Measurements from ENCODE around the gene SNIP1.
"Not testable (repeated sequence)": the region's sequence is repeated elsewhere in the genome, so short reads cannot be mapped to it uniquely, and the experiment has no call there.

The SNIP1 gene, protein sequence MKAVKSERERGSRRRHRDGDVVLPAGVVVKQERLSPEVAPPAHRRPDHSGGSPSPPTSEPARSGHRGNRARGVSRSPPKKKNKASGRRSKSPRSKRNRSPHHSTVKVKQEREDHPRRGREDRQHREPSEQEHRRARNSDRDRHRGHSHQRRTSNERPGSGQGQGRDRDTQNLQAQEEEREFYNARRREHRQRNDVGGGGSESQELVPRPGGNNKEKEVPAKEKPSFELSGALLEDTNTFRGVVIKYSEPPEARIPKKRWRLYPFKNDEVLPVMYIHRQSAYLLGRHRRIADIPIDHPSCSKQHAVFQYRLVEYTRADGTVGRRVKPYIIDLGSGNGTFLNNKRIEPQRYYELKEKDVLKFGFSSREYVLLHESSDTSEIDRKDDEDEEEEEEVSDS
- long read RNA-seq, donor 1, full-length matches to known transcripts, result 3 of 3 reads
- long read RNA-seq, donor 1, partial matches to known transcripts, result 0 of 3 reads
- long read RNA-seq, donor 1, other reads (novel, unspliced or antisense), result 0 of 3 reads
- long read RNA-seq, donor 2, full-length matches to known transcripts, result 2 of 80 reads
- long read RNA-seq, donor 2, partial matches to known transcripts, result 50 of 80 reads
- long read RNA-seq, donor 2, other reads (novel, unspliced or antisense), result 28 of 80 reads
- long read RNA-seq, donor 3, result 0 reads
- long read RNA-seq, donor 4, full-length matches to known transcripts, result 7 of 7 reads
- long read RNA-seq, donor 4, partial matches to known transcripts, result 0 of 7 reads
- long read RNA-seq, donor 4, other reads (novel, unspliced or antisense), result 0 of 7 reads
- long read RNA-seq, donor 5, full-length matches to known transcripts, result 7 of 7 reads
- long read RNA-seq, donor 5, partial matches to known transcripts, result 0 of 7 reads
- long read RNA-seq, donor 5, other reads (novel, unspliced or antisense), result 0 of 7 reads
- long read RNA-seq, donor 6, full-length matches to known transcripts, result 1 of 1 reads
- long read RNA-seq, donor 6, partial matches to known transcripts, result 0 of 1 reads
- long read RNA-seq, donor 6, other reads (novel, unspliced or antisense), result 0 of 1 reads
- long read RNA-seq, donor 7, full-length matches to known transcripts, result 8 of 8 reads
- long read RNA-seq, donor 7, partial matches to known transcripts, result 0 of 8 reads
- long read RNA-seq, donor 7, other reads (novel, unspliced or antisense), result 0 of 8 reads
- long read RNA-seq, donor 8, full-length matches to known transcripts, result 2 of 2 reads
- long read RNA-seq, donor 8, partial matches to known transcripts, result 0 of 2 reads
- long read RNA-seq, donor 8, other reads (novel, unspliced or antisense), result 0 of 2 reads

DNA sequence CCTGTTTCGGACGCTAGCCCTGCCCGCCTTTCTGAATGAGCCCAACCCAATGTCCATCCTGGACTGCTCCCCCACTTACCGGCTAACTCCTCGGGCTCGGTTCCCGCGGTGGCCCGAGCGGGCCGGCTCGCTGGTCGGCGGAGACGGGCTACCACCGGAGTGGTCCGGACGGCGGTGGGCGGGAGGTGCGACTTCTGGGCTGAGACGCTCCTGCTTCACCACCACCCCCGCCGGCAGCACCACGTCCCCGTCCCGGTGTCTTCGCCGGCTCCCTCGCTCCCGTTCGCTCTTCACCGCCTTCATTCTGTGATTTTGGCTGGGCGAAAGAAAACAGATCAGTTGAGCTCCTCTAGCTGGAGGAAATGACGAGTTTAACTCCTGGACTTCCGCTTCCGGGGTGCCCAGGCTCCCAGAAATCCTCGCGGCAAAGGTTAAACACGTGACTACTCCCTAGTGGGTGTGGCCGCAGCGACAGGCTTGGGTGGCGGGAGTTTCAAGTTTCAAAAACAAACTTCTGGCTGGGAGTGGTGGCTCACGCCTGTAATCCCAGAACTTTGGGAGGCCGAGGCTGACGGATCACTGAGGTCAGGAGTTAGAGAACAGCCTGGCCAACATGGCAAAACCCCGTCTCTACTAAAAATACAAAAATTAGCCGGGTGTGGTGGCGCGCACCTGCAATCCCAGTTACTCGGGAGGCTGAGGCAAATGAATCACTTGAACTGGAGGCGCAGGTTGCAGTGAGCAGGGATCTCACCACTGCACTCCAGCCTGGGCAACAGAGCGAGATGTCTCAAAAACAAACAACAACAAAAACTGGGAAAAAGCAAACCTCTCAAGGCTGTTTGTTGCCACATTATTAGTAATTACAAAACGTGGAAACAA, at the start of gene SNIP1:
Gene SNIP1, minus strand, starts transcription at position 367 of the 882 bp plus-strand sequence. Its CDS starts 64 bp downstream, at position 303.
- DNase-seq, result peak; percentile 79

DNA sequence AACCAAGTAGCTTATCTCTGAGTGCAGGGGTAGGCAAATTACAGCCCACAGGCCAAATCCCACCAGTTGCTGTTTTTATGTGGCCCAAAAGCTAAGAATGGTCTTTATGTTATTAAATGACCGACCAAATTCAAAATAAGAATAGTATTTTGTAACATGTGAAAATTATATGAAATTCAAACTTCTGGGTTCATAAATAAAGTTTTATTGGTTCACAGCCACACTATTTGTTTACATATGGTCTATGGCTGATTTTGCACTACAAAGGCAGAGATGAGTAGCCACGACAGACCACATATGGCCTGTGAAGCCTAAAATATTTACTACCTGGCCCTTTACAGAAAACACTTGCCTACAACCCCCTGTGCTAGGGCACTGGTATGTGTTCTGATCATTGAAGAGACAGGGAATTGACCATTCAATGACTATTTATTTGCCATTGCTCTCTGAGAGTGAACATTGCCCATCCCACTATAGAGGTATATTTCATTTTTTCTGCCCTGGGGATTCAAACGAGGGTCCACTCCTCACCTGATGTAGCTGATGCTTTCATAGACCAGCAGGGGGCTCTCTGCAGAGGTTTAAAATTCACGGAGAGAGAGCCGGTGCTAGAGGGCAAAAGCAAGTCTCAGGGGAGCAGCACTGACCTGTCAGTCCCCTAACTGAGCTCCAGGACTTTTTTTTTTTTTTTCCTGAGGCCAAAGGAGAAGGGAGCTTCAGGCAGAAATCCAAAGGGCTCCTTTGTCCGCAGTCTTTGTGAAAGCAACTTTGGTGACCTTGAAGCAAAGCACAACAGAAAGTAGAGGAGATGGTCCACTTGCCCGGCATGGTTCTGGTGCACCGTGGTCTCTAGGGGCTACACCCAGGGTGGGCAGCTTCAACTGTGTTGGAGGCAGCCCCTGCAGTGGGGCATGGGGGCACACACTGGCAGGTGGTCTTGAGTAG, 48.9 kb upstream of the SNIP1 start:
- peak; percentile 19 for DNase-seq

DNA sequence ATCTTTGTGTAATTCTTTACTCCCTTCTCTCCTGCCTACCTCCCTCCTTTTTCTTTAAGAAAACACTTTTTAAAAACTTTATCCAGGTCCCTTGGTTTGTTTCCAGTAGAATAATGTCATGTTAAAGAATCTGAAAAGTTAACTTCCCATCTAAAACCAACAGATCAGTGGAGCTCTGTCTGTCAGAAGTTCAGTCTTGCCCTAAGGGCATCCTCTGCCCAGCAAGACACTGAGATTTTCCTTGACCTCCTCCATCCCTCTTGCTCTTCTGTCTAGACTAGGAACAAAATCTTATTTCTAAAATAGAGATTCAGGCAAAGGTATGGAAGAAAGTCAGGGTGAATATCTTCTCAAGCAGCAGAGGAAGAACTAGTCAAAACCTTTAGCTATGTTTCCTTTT, 47.3 kb upstream of the SNIP1 start:
- no peak for DNase-seq

DNA sequence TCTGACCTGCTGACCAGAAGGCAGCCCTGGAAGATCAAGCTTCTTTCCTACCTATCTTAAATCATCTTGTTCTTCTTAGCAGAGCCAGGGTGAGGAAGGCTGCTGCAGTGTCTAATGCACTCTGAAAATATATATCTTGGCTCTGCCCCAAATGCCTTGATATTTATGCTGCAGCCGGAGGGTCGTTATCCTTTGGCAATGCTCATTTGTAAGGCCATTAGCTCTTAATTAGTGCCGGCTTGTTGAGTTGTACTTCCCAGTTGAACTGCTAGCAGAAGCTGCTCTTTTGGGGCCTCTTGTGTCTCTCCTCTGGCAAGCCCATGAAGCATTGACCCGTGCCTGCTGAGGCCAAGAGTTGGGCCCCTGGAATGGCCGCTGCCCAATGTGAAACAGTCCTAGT, 45.8 kb upstream of the SNIP1 start:
- DNase-seq, result peak; percentile 8

DNA sequence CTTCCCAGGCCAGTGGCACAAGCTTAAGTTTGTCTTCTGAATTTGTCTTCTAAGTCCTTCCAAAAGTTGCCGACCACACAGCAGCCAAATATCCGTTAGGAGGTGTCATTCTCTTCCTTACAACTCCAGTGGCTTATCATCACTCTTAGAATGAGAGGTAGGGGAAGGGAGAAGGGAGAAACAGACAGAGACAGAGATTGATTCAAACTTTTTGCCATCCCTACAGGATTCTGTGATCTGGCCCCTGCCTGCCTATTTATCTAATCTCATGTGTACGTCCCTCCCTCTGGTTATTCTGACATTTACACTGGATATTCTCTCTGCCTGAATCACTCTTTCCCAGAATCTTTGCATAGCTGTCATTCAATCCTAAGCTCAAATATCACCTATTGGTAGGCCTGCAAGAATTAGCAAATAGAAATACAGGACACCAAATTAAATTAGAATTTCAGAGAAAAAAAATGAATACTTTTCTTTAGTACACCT, 42.1 kb upstream of the SNIP1 start:
- no peak for DNase-seq

DNA sequence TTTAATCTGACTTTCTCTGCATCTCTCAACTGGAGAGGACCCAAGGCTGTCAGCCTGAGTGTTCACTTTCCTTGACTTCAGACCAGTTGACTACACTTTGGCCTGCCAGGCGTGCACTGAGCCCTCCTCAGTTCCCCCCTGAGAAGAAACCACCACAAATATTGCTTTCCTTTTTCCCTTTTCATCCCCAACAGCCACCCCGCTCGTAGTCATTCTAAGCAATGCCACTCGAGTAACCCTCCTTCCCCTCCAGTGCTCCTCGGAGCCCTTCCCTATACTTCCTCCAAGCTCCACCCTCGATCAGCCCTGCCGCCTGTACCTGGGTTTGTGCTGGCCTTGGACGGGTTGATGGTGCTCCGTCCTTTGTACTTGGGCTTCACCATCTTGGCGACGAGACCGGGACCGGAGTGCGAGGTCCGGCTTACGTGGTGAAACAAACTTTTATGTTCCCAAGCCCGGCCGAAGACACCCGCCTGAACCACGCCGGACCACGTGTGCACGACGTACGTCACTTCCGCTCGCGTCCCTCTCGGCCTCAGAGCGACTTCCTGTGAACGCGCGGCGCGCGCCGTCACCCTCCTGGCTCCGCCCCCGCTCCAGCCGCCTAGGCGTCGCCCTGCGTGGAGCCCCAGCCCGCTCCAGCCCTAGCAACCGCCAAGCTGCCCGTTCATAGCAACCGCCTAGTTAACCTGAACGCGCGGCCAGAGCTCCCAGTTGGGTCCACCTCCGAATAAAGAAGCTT, 41.5 kb upstream of the SNIP1 start, which contains the start of gene GNL2:
Gene GNL2, minus strand, starts transcription at position 498 of the 742 bp plus-strand sequence. Its CDS starts 115 bp downstream, at position 383.
- DNase-seq, result peak; percentile 91

DNA sequence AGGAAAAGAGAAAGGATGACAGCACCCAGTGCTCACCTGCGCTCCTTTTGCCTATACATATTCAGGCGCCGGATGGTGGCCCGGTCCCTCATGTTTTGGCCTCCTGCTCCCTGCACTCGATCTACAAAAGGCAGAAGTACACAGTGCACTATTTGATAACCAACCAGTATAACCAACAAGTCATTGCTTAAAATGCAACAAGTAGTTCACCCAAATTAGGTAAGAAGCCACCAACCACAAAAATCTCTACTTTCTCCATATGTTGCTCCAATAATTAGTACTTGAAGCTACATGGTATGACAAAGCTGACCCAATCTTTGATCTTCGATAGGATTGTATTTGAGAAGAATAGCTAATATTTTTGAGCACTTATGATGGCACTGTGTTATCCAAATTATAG, 39.6 kb upstream of the SNIP1 start:
- no peak for DNase-seq

DNA sequence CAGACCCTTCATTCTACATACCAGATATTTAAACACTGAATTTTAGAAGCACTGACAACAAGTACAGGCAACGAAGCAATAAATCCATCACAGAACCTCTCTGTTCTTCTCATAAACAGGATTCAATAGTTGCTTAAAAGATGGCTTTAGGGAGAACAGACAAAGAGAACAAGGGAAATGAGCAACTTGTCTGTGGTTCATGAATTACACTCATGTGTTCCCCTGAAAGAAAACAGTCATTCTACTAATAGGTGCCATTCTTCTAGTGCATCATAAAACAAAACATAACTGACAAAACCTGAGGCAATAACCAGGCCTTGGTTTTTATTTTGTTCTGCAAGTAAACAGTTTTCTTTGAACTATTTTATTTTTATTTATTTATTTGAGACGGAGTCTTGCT, 34.8 kb upstream of the SNIP1 start:
- DNase-seq, result no peak

DNA sequence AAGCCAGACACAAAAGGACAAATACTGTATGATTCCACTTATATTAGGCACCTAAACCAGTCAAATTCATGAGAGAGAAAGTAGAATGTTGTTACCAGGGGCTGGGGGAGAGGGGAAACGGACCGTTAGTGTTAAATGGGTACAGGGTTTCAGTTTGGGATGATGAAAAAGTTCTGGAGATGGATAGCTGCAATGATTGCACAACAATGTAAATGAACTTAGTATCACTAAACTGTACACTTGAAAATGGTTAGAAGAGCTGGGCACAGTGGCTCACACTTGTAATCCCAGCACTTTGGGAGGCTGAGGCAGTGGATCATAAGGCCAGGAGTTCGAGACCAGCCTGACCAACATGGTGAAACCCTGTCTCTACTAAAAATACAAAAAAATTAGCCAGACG, 30.5 kb upstream of the SNIP1 start:
- not testable (repeated sequence) for DNase-seq

DNA sequence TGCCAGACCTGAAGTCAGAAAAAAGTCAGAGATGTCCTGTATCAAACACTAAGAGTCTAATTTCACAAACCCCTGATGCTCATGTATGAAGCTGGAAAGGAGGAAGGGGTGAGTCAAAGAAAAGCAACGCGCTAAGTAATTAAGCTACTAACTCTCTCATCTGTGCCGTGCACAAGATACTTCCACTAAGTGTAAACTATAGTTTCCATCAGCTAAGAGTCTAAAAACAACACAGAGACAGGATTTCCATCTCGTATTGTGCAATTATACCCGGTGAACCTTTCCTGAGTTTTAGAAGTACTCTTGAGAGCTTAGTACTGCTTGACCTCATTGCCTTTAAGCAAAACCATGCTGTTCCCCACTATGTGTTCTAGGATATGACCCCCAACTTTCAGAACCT, 21.6 kb upstream of the SNIP1 start:
- DNase-seq, result no peak

DNA sequence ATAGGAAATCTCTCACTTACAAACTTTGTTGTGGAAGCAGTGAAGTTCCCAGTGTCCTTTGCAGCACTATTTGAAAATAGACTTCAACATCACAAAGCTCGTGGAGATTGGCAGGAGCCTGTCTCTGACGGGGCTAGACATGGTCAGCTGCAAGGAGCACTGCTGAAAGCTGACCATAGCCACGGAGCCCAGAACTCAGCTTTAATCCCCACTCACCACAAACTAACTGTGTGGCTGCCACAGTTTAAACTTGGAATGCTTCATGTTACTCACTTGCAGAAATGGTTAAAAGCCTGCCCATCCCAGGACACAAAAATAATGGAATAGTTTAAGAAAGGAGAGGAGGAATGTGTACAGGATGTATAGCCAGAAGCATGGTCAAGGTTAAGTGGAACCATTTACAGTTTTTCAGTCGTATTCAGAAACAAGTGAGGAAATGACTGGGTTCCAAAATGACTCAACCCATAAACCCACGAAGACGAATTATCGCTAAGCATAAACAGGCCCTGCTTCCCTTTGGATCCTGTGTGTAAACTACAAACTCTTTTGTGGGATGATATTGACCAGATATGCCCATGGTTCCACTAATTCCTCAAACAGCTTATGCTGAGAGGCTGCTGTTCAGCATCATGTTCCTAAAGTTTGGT, 20.9 kb upstream of the SNIP1 start:
- no peak for DNase-seq

DNA sequence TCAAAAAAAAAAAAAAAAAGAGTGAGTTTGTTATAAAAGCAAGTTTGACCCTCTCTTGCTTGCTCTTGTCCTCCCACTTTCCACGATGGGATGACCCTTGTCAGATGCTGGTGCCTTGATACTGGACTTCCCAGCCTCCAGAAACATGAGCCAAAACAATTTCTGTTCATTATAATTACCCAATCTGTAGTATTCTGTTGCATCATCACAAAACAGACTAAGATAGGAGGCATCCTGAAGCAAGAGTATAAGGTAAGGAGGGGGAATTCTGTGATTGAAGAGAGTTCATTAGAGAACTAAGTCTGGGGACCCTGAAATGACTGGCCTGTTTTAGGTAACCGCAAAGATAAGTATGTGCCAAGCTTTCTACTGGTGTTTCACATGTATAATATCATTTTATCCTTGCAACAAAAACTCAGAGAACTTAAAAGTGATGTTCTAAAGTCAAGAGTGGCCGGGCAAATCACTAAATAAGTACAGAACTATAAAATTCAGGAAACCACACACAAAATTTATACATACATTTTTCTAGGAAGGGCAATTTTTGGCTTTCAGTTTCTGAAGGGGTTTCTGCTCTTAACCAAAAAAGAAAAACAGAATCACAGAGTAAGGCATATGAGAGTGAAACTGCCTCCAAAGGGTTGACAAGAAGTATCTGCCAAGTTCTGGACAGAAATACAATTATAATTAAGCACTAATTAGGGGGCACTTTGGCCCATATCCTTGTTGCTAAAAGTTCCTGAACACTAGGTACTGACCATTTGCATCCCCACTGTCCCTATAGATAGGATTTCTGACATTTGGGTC, 16.6 kb upstream of the SNIP1 start:
- no peak for DNase-seq

DNA sequence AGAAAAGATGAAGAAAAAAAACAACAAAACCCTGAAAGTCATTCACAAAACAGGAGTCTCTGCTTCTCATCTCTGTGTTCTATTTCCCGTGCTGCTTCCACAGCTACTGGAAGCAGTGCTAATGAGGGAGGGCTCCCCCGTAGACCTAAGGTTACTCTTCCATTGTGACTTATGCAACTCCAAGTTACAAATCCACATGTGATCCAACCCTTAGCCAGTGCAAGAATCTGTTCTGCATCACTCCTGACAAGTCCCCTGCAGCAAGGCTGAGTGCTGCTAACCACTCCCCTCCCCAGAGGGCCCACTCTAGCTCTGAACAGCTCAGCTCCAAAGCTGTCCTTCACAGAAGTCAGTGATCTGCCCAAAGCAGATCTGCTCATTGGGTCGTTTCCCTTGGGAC, 12.9 kb upstream of the SNIP1 start:
- no peak for DNase-seq

DNA sequence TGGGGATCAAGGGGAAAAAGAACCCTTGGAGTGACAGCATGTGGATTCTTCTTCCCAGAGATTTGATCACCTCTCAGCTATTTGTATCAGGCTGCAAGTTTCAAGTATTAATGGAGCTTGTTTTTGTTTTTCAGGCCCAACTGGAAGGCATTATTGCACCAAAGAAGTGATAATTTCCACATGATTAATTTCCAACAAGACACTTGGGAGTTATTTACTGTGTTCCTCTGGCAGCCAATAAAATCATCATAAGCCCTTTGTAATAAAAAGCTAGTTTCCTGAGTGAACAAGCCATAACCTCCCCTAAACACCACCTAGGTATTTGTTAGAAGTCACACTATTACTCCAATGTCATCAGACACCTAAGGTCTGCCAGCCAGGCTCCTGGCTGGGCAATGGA, 10.8 kb upstream of the SNIP1 start:
- no peak for DNase-seq

DNA sequence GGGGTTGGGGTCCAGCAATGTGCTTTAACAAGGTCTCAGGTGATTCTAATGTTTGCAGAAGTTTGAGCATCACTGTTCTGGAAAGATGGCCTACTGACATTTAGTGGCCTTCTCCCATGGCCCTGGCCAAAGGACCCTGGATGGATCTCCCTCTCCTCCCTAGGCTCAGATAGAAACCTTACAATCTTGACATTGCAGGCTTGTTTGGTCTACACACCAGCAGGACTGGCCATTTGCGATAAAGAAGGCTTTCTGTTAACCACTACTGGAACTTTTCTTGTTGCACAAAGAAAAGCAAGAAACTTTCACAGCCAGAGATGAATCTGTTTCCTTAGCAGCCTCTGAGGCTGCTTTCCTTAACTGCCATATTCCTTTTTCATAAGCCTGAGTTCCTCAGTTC, 8.9 kb upstream of the SNIP1 start:
- no peak for DNase-seq

DNA sequence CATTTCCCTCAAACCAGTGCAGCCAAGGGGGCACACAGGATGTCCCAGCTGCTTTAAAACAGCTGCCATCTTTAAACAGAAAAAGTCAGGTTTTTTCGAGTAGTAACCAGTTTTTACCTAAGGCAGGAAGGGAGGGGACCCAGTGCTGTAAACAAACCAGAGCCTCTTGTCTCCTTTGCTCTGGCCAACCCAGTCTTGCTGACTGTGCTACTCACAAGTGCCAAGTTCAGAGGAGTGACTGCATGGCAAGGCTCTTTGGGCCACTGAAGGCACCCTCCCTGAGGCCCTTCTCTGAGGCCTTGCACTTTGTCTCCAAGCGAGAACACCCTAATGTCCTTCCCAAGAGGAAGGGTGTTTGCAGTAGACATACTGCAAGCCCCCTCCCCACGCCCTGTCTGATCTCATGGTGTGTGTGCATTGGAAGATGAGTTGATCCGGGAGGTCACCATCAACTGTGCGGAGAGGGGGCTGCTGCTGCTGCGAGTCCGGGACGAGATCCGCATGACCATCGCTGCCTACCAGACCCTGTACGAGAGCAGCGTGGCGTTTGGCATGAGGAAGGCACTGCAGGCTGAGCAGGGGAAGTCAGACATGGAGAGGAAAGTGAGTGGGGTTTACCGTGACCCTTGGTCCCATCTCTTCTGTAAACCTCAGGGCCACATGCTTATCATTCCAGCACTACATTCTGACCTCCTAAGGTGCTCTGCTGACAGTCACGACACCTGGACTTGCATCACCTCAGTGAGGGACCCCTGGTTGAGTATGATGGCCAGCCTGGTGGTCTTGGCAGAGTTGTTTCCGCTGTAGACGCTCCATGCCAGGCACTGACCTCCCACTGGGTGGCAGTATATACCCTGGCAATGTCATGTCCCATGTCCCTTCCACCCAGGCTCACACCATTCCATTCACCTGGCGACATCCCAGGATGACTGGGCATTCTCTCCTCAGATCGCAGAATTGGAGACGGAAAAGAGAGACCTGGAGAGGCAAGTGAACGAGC, 7.3 kb upstream of the SNIP1 start:
- DNase-seq, result no peak

Measured in right kidney (tissue), 9 donors.